ENCODE results near the gene ILF2.

The ILF2 gene

GRCh38 chr1:153614189-153614900 lies 56.4 kb downstream of the ILF2 start:
- TF ChIP-seq FOXP2 (optimal IDR thresholded peaks at IDR 0.05; ENCODE audit: borderline replicate concordance, extremely low read depth, extremely low read length, insufficient read depth) = no peak
- TF ChIP-seq REST (IDR thresholded peaks at IDR 0.05; ENCODE audit: insufficient read depth in 1 of 2, low read depth in 2 of 2, low read length in 2 of 2) = no peak

- no peak for TF ChIP-seq SIN3A (IDR thresholded peaks at IDR 0.05; ENCODE audit: borderline replicate concordance, insufficient read depth, low read length)
- TF ChIP-seq FOXP2 (optimal IDR thresholded peaks at IDR 0.05; ENCODE audit: borderline replicate concordance, extremely low read depth, extremely low read length, insufficient read depth) = no peak
- TF ChIP-seq REST (IDR thresholded peaks at IDR 0.05; ENCODE audit: insufficient read depth in 1 of 2, low read depth in 2 of 2, low read length in 2 of 2) = no peak
- no peak for TF ChIP-seq POLR2AphosphoS5 (IDR thresholded peaks at IDR 0.05; ENCODE audit: low read depth, low read length)
- no peak for TF ChIP-seq TAF1 (IDR thresholded peaks at IDR 0.05; ENCODE audit: borderline replicate concordance, insufficient read depth, low read length)
Measured at GRCh38 chr1:153613406-153613805, 57.4 kb downstream of the ILF2 start.

GRCh38 chr1:153612755-153613331 lies 58.0 kb downstream of the ILF2 start, which contains the start of gene S100A16:
S100A16 (minus strand) TSS chr1:153613137; CDS start chr1:153608151, 4,986 bp downstream.
- TF ChIP-seq SIN3A (IDR thresholded peaks at IDR 0.05; ENCODE audit: borderline replicate concordance, insufficient read depth, low read length) (no peak), POLR2AphosphoS5 (IDR thresholded peaks at IDR 0.05; ENCODE audit: low read depth, low read length) (no peak), TAF1 (IDR thresholded peaks at IDR 0.05; ENCODE audit: borderline replicate concordance, insufficient read depth, low read length) (no peak), REST (IDR thresholded peaks at IDR 0.05; ENCODE audit: insufficient read depth in 1 of 2, low read depth in 2 of 2, low read length in 2 of 2) (no peak), FOXP2 (optimal IDR thresholded peaks at IDR 0.05; ENCODE audit: borderline replicate concordance, extremely low read depth, extremely low read length, insufficient read depth) (no peak)

- no peak for TF ChIP-seq SIN3A (IDR thresholded peaks at IDR 0.05; ENCODE audit: borderline replicate concordance, insufficient read depth, low read length)
- TF ChIP-seq REST (IDR thresholded peaks at IDR 0.05; ENCODE audit: insufficient read depth in 1 of 2, low read depth in 2 of 2, low read length in 2 of 2) = no peak
- TF ChIP-seq FOXP2 (optimal IDR thresholded peaks at IDR 0.05; ENCODE audit: borderline replicate concordance, extremely low read depth, extremely low read length, insufficient read depth) = no peak
- no peak for TF ChIP-seq TAF1 (IDR thresholded peaks at IDR 0.05; ENCODE audit: borderline replicate concordance, insufficient read depth, low read length)
- no peak for TF ChIP-seq POLR2AphosphoS5 (IDR thresholded peaks at IDR 0.05; ENCODE audit: low read depth, low read length)
Measured at GRCh38 chr1:153612111-153612754, 58.6 kb downstream of the ILF2 start.
